B cell (primary cell): ENCODE data around the gene TPRG1L. TPM values are rescaled to one million over a fixed set of nuclear protein-coding genes. Genes with fewer than 3 reads are reported as not detected.

Experiments used
- ATAC-seq: fragments of 200-7000 bp; cut with Tn5 transposase; one replicate; pipeline ENCODE4 v1.10.0; 2021; ENCODE audit warnings: low read depth, mild to moderate bottlenecking, moderate number of reproducible peaks, moderate library complexity
- CTCF ChIA-PET: fragments of 350-600 bp; sonication (Branson Sonifier 250); formaldehyde crosslinking; loops from one replicate; lab custom pipeline; 2021; ENCODE audit warnings: antibody characterized with exemption, inconsistent platforms; lab: Charles Lee
- POLR2A ChIA-PET: fragments of 350-600 bp; sonication (Branson Sonifier 250); formaldehyde crosslinking; loops from one replicate; lab custom pipeline; 2021; ENCODE audit warnings: antibody characterized with exemption; lab: Charles Lee
- DNase-seq: peaks from one replicate; pipeline ENCODE4 v3.0.0; 2013
- H2AFZ ChIP-seq: 2 replicates; pipeline ENCODE4 v1.6.1; 2012; ENCODE audit warnings: mild to moderate bottlenecking, low read depth, low read length; ENCODE audit not compliant: insufficient read depth, poor library complexity, severe bottlenecking
- H3K27ac ChIP-seq, 2 donors: 1 replicate in 1 of 2; 2 replicates in 1 of 2; pipeline ENCODE4 v1.5.1; 2012 to 2013; ENCODE audit warnings: low read length in 2 of 2, mild to moderate bottlenecking in 2 of 2, moderate library complexity in 1 of 2
- H3K27me3 ChIP-seq, 4 experiments: fragments of 200-600 bp in 1 of 4; sonication (generic) in 1 of 4; replicated peaks in 1 of 4; 1 replicate in 2 of 4; 2 replicates in 2 of 4; pipeline versions ENCODE4 v1.6.1 to v1.7.0; 2013 to 2016; ENCODE audit warnings: low read length in 3 of 4, mild to moderate bottlenecking in 2 of 4, mixed read lengths in 1 of 4, moderate library complexity in 1 of 4; ENCODE audit not compliant: insufficient read depth in 4 of 4, control insufficient read depth in 3 of 4; ENCODE audit errors: control extremely low read depth in 1 of 4
- H3K36me3 ChIP-seq, 2 experiments: replicated peaks in 1 of 2; 1 replicate in 1 of 2; 2 replicates in 1 of 2; pipeline versions ENCODE4 v1.6.1 to v1.7.1; 2013; ENCODE audit warnings: low read length in 1 of 2; ENCODE audit not compliant: insufficient read depth in 2 of 2, control insufficient read depth in 1 of 2; ENCODE audit errors: control extremely low read depth in 1 of 2, extremely low read depth in 1 of 2
- H3K4me1 ChIP-seq, 2 donors: fragments of 200-600 bp in 1 of 2; sonication (generic) in 1 of 2; 1 replicate in 1 of 2; 2 replicates in 1 of 2; pipeline versions ENCODE4 v1.5.1 to v1.6.1; 2013 to 2017; ENCODE audit warnings: low read length in 2 of 2; ENCODE audit not compliant: control insufficient read depth in 2 of 2, insufficient read depth in 2 of 2
- H3K4me2 ChIP-seq: replicated peaks from 2 replicates; pipeline ENCODE3; 2012; ENCODE audit warnings: mild to moderate bottlenecking, low read depth, low read length; ENCODE audit not compliant: poor library complexity, severe bottlenecking
- H3K4me3 ChIP-seq, 5 experiments: fragments of 200-600 bp in 1 of 5; sonication (generic) in 1 of 5; 1 replicate in 3 of 5; 2 replicates in 2 of 5; pipeline versions ENCODE4 v1.5.1 to v1.7.0; 2011 to 2016; ENCODE audit warnings: low read length in 4 of 5, mild to moderate bottlenecking in 4 of 5, low read depth in 2 of 5, control low read depth in 1 of 5, moderate library complexity in 1 of 5; ENCODE audit not compliant: insufficient read depth in 1 of 5; ENCODE audit errors: control extremely low read depth in 1 of 5, extremely low read depth in 1 of 5
- H3K79me2 ChIP-seq: fragments of 200-600 bp; sonication (generic); one replicate; pipeline ENCODE4 v1.6.0; 2016; ENCODE audit warnings: low read length; ENCODE audit not compliant: control insufficient read depth, insufficient read depth
- H3K9ac ChIP-seq: fragments of 200-600 bp; sonication (generic); 2 replicates; pipeline ENCODE4 v1.6.1; 2017; ENCODE audit warnings: mild to moderate bottlenecking, low read length, moderate library complexity
- H3K9me3 ChIP-seq, 3 donors: one replicate each; pipeline versions ENCODE4 v1.6.1 to v1.7.1; 2013; ENCODE audit warnings: low read length in 2 of 3; ENCODE audit not compliant: control insufficient read depth in 2 of 3, insufficient read depth in 1 of 3; ENCODE audit errors: control extremely low read depth in 1 of 3
- H4K20me1 ChIP-seq: 2 replicates; pipeline ENCODE4 v1.6.0; 2012; ENCODE audit warnings: mild to moderate bottlenecking, low read length; ENCODE audit not compliant: insufficient read depth, control insufficient read depth, poor library complexity, severe bottlenecking
- H3K27ac Mint-ChIP-seq: one replicate; pipeline ENCODE4 v1.8.0; 2021; ENCODE audit warnings: mixed read lengths
- H3K27me3 Mint-ChIP-seq: one replicate; pipeline ENCODE4 v1.8.0; 2021; ENCODE audit warnings: mixed read lengths
- H3K4me1 Mint-ChIP-seq: one replicate; pipeline ENCODE4 v1.8.0; 2021; ENCODE audit warnings: mixed read lengths
- H3K4me3 Mint-ChIP-seq: one replicate; pipeline ENCODE4 v1.8.0; 2021; ENCODE audit warnings: mixed read lengths
- H3K9me3 Mint-ChIP-seq: one replicate; pipeline ENCODE4 v1.8.0; 2022; ENCODE audit warnings: mixed read lengths; ENCODE audit not compliant: insufficient read depth
- EZH2 ChIP-seq: IDR thresholded peaks from 2 replicates; pipeline ENCODE4 v1.6.1; 2012; ENCODE audit warnings: borderline replicate concordance, low read depth, mild to moderate bottlenecking, moderate library complexity, low read length; ENCODE audit not compliant: insufficient read depth, poor library complexity, severe bottlenecking
- WGBS: methylation state at CpG from one replicate; pipeline ENCODE4 v1.1.5; 2013; ENCODE audit warnings: missing lambda C conversion rate; ENCODE audit not compliant: insufficient coverage; 5-methylcytosine and 5-hydroxymethylcytosine counted together
- intact Hi-C: fragments of 100-400 bp; cut with micrococcal nuclease; formaldehyde crosslinking; loops from one replicate; pipeline ENCODE4 v1.10.0; 2022
- polyA plus RNA-seq: library from polyadenylated mRNA; depleted of rRNA; stranded (reverse); fragments of >200 nt; gene quantifications from 2 replicates; pipeline ENCODE4 v1.2.3, GENCODE V29; 2012
- total RNA-seq, 2 donors: library from RNA; stranded (reverse); fragments of 120-200 nt in 1 of 2; gene quantifications; 1 replicate in 1 of 2; 2 replicates in 1 of 2; pipeline versions ENCODE4 v1.2.3 to v1.2.4, GENCODE V29; 2013 to 2022
- TF ChIP-seq, protein P1 (sequence below): fragments of 200-600 bp; IDR thresholded peaks from one replicate; pipeline ENCODE4 v1.8.0; 2022; ENCODE audit warnings: antibody characterized with exemption, mild to moderate bottlenecking

TPRG1L gene
- total and polyA plus RNA-seq, 2 donors (not counting 1 experiment from before 2014, with no cell fraction given): 19.5 to 48.6 TPM

- H3K4me1 ChIP-seq: peaks cover 27 to 38% of the 10 kb centered on the region in 2 donors
- H3K4me2 ChIP-seq: peak overlapping the region; percentile 77
- peaks cover 0 to 2% (median 0%) of the 10 kb centered on the region in 4 experiments for H3K27me3 ChIP-seq
- ChIA-PET POLR2A (no interaction called here), CTCF (interaction anchor here (1.5 to 1.6 kb wide), 2 partner anchors 21 to 25 kb away, joined by 3 to 5 read pairs; no protein-coding TSS in a partner anchor)
- TF ChIP-seq EZH2: no peak
- TF ChIP-seq, protein P1, sequence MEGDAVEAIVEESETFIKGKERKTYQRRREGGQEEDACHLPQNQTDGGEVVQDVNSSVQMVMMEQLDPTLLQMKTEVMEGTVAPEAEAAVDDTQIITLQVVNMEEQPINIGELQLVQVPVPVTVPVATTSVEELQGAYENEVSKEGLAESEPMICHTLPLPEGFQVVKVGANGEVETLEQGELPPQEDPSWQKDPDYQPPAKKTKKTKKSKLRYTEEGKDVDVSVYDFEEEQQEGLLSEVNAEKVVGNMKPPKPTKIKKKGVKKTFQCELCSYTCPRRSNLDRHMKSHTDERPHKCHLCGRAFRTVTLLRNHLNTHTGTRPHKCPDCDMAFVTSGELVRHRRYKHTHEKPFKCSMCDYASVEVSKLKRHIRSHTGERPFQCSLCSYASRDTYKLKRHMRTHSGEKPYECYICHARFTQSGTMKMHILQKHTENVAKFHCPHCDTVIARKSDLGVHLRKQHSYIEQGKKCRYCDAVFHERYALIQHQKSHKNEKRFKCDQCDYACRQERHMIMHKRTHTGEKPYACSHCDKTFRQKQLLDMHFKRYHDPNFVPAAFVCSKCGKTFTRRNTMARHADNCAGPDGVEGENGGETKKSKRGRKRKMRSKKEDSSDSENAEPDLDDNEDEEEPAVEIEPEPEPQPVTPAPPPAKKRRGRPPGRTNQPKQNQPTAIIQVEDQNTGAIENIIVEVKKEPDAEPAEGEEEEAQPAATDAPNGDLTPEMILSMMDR: no peak
- H3K9me3 ChIP-seq: no peaks in the 10 kb centered on the region
- H3K4me1 Mint-ChIP-seq: peaks cover 24% of the 10 kb centered on the region
- no peaks in the 10 kb centered on the region for H3K27me3 Mint-ChIP-seq
- H4K20me1 ChIP-seq: no peaks in the 10 kb centered on the region
- ATAC-seq (peak; percentile 33), DNase-seq (peak; percentile 48)
- no peak overlapping the region for H3K27ac ChIP-seq
- peak overlapping the region; percentile 52 for H2AFZ ChIP-seq
- H3K27ac Mint-ChIP-seq: peak overlapping the region; percentile 71
- H3K9ac ChIP-seq: peak overlapping the region; percentile 54
- H3K4me3 Mint-ChIP-seq: peak overlapping the region; percentile 85
- no peaks in the 10 kb centered on the region for H3K9me3 Mint-ChIP-seq
- 2% methylated on average over 11 of the region's 11 CpGs for WGBS
- intact Hi-C loops: loop anchor here (1.0 kb wide), 1 partner anchor 19 kb away; no protein-coding TSS in a partner anchor
- peak overlapping the region in 3 of 5 experiments; percentile 20 to 45 (median 30) for H3K4me3 ChIP-seq
- H3K36me3 ChIP-seq: no peaks in the 10 kb centered on the region
- H3K79me2 ChIP-seq: no peaks in the 10 kb centered on the region
Measured at GRCh38 chr1:3597599-3597964, 27.2 kb upstream of the TPRG1L start.

DNA sequence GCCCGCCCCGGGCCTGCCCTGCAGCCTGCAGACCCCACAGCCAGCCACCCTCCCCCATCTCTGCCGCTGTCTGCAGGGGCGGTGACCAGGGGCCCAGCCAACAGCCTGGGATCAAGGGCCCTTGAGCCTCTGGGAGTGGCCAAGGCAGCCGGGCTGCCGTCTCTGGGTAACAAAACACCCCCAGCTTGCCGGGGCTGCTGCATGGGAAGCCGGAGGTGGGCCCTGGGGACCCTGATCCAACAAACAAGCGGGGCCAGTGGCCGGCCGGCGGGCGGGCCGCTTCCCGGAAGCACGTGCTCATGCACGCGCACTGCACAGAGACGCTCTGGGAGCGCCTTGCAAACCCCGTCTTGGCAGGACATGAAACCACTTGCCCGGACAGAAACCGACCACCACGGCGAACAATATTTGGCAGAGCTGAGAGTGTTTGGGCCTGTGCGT lies 26.7 kb upstream of the TPRG1L start:
- H2AFZ ChIP-seq: peak overlapping the region; percentile 52
- peaks cover 24% of the 10 kb centered on the region for H3K4me1 Mint-ChIP-seq

More for the DNA sequence above, 26.7 kb upstream of the TPRG1L start:
- H3K4me3 ChIP-seq: peak overlapping the region in 3 of 5 experiments; percentile 20 to 45 (median 30)
- Mint-ChIP-seq H3K27me3 (no peaks in the 10 kb centered on the region), H3K4me3 (peak overlapping the region; percentile 85), H3K9me3 (no peaks in the 10 kb centered on the region), H3K27ac (no peak overlapping the region)
- intact Hi-C loops: no loop called here
- H3K36me3 ChIP-seq: no peaks in the 10 kb centered on the region
- H3K4me2 ChIP-seq: peak overlapping the region; percentile 77
- no peaks in the 10 kb centered on the region for H3K9me3 ChIP-seq
- H3K27me3 ChIP-seq: peaks cover 0 to 2% (median 0%) of the 10 kb centered on the region in 4 experiments
- CTCF ChIA-PET: interaction anchor here (1.5 to 1.6 kb wide), 2 partner anchors 21 to 24 kb away, joined by 3 to 5 read pairs; no protein-coding TSS in a partner anchor
- TF ChIP-seq, protein P1: no peak
- no peak for TF ChIP-seq EZH2
- POLR2A ChIA-PET: interaction anchor here (0.6 to 0.7 kb wide), 2 partner anchors 126 to 257 kb away, joined by 3 to 4 read pairs; no protein-coding TSS in a partner anchor
- DNase-seq (no peak), ATAC-seq (no peak)
- no peaks in the 10 kb centered on the region for H3K79me2 ChIP-seq
- peak overlapping the region; percentile 54 for H3K9ac ChIP-seq
- WGBS: 13% methylated on average over 25 of the region's 26 CpGs
- H4K20me1 ChIP-seq: no peaks in the 10 kb centered on the region
- H3K4me1 ChIP-seq: peaks cover 27 to 36% of the 10 kb centered on the region in 2 donors
- no peak overlapping the region for H3K27ac ChIP-seq
